GM06990 (cell line): Measurements from ENCODE around the gene KRTAP4-16.

Source experiments
- DNase-seq: peaks from one replicate; pipeline ENCODE4 v3.0.0-alpha.2; 2011; ENCODE audit not compliant: insufficient read length; ENCODE audit errors: extremely low read depth
- H3K27me3 ChIP-seq: replicated peaks from 2 replicates; pipeline ENCODE4 v1.6.0; 2011; ENCODE audit warnings: low read length; ENCODE audit not compliant: control insufficient read depth, insufficient read depth
- H3K36me3 ChIP-seq: 2 replicates; pipeline ENCODE4 v1.5.1; 2011; ENCODE audit warnings: low read length; ENCODE audit not compliant: control insufficient read depth, insufficient read depth
- H3K4me3 ChIP-seq: replicated peaks from 2 replicates; pipeline ENCODE4 v1.5.1; 2011; ENCODE audit warnings: low read depth, mild to moderate bottlenecking, control low read depth, low read length
- TF ChIP-seq, protein P1 (sequence below): IDR thresholded peaks from 2 replicates; pipeline ENCODE4 v1.5.1; 2011; ENCODE audit warnings: low read length, control low read depth, mild to moderate bottlenecking, inconsistent platforms; ENCODE audit not compliant: insufficient read depth, poor library complexity, severe bottlenecking

The KRTAP4-16 gene

DNA sequence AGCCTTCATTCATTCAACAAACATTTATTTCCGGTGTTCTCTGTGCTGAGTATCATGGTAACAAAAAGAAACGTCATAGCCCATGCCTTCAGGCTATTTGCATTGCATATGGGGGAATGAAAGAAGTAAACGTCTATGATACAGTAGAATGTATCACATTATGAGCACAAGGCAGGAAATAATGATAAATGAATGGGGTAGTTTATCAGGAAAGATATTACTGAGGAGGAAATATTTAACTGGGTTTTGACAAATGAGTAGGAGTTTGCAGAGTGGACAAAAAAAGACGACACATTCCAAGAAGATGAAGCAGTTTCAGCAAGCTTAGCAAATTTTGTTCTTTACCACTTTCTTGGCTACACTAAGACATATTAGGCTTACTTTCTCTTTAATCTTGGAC is 19.4 kb downstream of the KRTAP4-16 start:
- no peak overlapping the region for H3K4me3 ChIP-seq
- no peaks in the 10 kb centered on the region for H3K27me3 ChIP-seq
- H3K36me3 ChIP-seq = no peaks in the 10 kb centered on the region
- TF ChIP-seq, protein P1, sequence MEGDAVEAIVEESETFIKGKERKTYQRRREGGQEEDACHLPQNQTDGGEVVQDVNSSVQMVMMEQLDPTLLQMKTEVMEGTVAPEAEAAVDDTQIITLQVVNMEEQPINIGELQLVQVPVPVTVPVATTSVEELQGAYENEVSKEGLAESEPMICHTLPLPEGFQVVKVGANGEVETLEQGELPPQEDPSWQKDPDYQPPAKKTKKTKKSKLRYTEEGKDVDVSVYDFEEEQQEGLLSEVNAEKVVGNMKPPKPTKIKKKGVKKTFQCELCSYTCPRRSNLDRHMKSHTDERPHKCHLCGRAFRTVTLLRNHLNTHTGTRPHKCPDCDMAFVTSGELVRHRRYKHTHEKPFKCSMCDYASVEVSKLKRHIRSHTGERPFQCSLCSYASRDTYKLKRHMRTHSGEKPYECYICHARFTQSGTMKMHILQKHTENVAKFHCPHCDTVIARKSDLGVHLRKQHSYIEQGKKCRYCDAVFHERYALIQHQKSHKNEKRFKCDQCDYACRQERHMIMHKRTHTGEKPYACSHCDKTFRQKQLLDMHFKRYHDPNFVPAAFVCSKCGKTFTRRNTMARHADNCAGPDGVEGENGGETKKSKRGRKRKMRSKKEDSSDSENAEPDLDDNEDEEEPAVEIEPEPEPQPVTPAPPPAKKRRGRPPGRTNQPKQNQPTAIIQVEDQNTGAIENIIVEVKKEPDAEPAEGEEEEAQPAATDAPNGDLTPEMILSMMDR = no peak
- DNase-seq = no peak

DNA sequence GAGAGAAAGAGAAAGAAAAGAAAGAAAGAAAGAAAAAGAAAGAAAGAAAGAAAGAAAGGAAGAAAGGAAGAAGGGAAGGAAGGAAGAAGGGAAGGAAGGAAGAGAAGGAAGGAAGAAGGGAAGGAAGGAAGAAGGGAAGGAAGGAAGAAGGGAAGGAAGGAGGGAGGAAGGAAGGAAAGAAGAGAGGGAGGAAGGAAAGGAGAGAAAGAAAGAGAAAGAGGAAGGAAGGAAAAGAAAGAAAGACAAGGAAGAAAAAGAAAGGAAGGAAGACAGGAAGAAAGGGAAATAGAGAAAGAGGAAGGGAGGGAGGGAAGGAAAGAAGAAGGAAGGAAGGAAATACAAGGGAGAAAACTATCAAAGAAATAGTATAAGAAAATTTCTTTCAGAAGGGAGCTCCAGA is 25.2 kb downstream of the KRTAP4-16 start:
- TF ChIP-seq, protein P1 = no peak
- no peaks in the 10 kb centered on the region for H3K27me3 ChIP-seq

DNA sequence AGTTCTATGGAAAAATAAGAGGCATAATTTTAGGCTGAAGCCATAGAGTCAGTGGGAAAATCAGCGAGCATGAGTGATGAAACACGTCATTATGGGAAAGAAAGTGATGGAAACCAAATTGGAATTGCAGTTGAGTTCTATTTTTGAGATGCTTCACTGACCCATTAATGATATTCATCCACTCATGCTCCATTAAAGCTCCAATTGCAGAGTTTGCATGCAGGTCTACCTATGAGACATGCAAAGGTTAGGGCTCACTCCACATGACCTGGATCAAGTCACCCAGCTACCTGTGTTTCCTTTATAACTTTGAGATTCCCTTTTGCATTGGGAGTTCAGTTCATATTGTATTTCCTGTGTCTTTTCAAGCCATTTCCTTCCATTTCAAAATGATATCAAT is 28.3 kb downstream of the KRTAP4-16 start:
- DNase-seq = no peak
- TF ChIP-seq, protein P1 = no peak
- Histone ChIP-seq H3K27me3 (no peaks in the 10 kb centered on the region), H3K4me3 (no peak overlapping the region), H3K36me3 (no peaks in the 10 kb centered on the region)

More for the DNA sequence above, 25.2 kb downstream of the KRTAP4-16 start:
- H3K36me3 ChIP-seq = no peaks in the 10 kb centered on the region
- DNase-seq = no peak
- no peak overlapping the region for H3K4me3 ChIP-seq

DNA sequence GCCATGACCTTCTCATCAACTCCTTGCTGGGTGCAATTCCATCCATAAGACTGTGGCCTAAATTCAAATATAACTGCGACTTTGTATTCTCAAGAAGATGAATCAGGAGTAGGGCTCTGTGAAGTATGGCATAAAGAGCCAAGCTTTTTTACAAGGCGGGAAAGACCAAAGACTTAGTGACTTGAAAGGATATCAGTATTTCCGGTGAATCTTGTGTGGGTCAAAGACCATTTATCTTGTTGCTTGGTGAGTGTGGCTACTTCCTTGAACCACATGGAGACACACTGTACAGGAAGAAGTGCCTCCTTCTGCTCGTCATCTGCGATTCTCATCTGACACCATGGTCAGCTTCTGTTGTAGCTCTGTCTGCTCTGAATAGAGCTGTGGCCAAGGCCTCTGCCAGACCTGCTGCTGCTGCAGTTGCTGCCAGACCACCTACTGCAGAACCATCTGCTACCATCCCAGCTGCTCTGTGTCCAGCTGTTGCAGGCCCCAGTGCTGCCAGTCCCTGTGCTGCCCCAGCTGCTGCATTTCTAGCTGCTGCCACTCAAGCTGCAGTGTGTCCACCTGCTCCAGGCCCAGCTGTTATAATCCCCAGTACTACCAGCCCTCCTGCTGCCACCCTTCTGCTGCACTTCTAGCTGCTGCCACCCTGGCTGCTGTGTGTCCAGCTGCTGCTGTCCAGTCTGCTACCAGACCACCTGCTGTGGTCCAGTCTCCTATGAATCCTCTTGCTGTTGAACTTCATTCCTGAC is 30.2 kb downstream of the KRTAP4-16 start:
- Histone ChIP-seq H3K36me3 (no peaks in the 10 kb centered on the region), H3K27me3 (no peaks in the 10 kb centered on the region), H3K4me3 (no peak overlapping the region)
- TF ChIP-seq, protein P1 = no peak
- DNase-seq = no peak

DNA sequence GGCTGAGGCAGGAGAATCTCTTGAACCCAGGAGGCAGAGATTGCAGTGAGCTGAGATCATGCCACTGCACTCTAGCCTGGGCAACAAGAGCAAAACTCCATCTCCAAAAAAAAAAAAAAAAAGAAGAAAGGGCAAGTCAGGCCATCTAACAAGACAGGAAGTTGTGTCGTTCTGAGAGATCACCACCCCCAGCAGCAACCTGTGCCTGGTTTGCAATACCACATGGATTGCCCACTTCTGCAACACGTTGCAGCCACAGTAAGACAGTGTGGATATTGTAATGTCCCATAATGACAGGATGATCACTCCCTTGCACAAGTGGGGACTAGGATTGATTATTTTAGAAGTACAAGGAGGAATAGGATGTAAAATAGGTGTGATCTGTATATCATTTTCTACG is 33.0 kb downstream of the KRTAP4-16 start:
- TF ChIP-seq, protein P1 = no peak
- no peak overlapping the region for H3K4me3 ChIP-seq
- no peak for DNase-seq
- H3K27me3 ChIP-seq = no peaks in the 10 kb centered on the region
- H3K36me3 ChIP-seq = no peaks in the 10 kb centered on the region
